GM23338 (cell line): Measurements from ENCODE around the gene EIF2D.

Experiments
- EZH2 ChIP-seq: fragments of 200-600 bp; sonication (generic); IDR thresholded peaks from one replicate; pipeline ENCODE4 v1.8.0; 2017; ENCODE audit warnings: antibody characterized with exemption, mild to moderate bottlenecking, low read depth; ENCODE audit not compliant: unreplicated experiment
- EZH2phosphoT487 ChIP-seq: fragments of 200-600 bp; sonication (generic); IDR thresholded peaks from one replicate; pipeline ENCODE4 v1.8.1; 2018; ENCODE audit warnings: antibody characterized with exemption; ENCODE audit not compliant: unreplicated experiment
- NANOG ChIP-seq: IDR thresholded peaks from 2 replicates; pipeline ENCODE4 v1.6.1; 2016; ENCODE audit warnings: antibody characterized with exemption, borderline replicate concordance
- POLR2AphosphoS5 ChIP-seq: IDR thresholded peaks from 2 replicates; pipeline ENCODE4 v1.6.1; 2016; ENCODE audit warnings: antibody characterized with exemption, low read depth
- ZNF114 ChIP-seq: fragments of 250-450 bp; sonication (Bioruptor Pico); IDR thresholded peaks from 2 replicates; pipeline ENCODE4 v1.5.0; 2020; ENCODE audit warnings: mild to moderate bottlenecking, moderate library complexity
- ZNF331 ChIP-seq: fragments of 250-450 bp; sonication (Bioruptor Pico); IDR thresholded peaks from 2 replicates; pipeline ENCODE4 v1.5.0; 2020; ENCODE audit warnings: low read depth, mild to moderate bottlenecking, moderate library complexity
- TF ChIP-seq, protein P1 (sequence below), 2 experiments: fragments of 200-600 bp in 1 of 2; sonication (generic) in 1 of 2; conservative IDR thresholded peaks; 2 replicates each; pipeline versions ENCODE4 v1.5.1 to v1.6.1; 2016 to 2017; ENCODE audit warnings: antibody characterized with exemption in 2 of 2, low read depth in 2 of 2, mild to moderate bottlenecking in 2 of 2, moderate library complexity in 1 of 2
- TF ChIP-seq, protein P2 (sequence below): IDR thresholded peaks from 2 replicates; pipeline ENCODE4 v1.6.1; 2016; ENCODE audit warnings: antibody characterized with exemption
- TF ChIP-seq, protein P3 (sequence below): IDR thresholded peaks from one replicate; pipeline ENCODE4 v1.6.1; 2018; ENCODE audit warnings: antibody characterized with exemption; ENCODE audit not compliant: unreplicated experiment

DNA sequence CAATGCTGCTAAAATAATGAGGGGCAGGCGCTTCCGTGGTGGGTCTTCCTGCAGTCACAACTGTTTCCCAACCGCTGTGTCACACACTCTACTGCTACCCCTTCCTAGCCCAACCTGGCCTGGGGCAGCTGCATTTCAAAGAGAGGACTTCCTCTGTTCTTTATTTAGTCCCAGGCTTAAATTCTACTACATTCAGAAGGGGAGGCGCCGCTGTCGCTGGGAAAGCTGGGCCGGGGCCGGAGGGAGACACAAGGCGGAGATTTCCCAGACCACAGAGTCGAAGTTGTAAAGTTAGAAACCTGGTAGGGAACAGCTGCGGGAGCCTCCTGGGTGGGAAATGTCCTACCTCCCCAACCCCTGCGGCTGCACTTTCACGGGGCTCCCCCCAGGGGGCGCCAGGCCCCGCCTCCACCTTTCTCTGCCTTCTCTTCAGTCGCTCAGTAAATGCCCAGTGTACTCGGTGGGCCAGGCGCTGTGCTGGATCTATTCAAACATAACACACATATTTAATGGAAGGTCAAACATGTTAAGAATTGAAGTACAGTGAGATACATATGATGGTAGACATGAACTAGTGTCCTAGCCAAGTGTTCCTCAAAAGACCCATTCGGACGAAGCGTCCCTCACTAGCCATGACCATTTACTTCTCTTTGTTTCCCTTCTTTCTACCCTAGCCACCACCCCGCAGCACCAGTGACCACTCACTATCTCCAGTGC lies 46.2 kb upstream of the EIF2D start:
- TF ChIP-seq, protein P1, sequence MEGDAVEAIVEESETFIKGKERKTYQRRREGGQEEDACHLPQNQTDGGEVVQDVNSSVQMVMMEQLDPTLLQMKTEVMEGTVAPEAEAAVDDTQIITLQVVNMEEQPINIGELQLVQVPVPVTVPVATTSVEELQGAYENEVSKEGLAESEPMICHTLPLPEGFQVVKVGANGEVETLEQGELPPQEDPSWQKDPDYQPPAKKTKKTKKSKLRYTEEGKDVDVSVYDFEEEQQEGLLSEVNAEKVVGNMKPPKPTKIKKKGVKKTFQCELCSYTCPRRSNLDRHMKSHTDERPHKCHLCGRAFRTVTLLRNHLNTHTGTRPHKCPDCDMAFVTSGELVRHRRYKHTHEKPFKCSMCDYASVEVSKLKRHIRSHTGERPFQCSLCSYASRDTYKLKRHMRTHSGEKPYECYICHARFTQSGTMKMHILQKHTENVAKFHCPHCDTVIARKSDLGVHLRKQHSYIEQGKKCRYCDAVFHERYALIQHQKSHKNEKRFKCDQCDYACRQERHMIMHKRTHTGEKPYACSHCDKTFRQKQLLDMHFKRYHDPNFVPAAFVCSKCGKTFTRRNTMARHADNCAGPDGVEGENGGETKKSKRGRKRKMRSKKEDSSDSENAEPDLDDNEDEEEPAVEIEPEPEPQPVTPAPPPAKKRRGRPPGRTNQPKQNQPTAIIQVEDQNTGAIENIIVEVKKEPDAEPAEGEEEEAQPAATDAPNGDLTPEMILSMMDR (conservative IDR thresholded peaks at IDR 0.05; ENCODE audit: low read depth in 2 of 2), result peak; percentile 86 to 95
- TF ChIP-seq, protein P2, sequence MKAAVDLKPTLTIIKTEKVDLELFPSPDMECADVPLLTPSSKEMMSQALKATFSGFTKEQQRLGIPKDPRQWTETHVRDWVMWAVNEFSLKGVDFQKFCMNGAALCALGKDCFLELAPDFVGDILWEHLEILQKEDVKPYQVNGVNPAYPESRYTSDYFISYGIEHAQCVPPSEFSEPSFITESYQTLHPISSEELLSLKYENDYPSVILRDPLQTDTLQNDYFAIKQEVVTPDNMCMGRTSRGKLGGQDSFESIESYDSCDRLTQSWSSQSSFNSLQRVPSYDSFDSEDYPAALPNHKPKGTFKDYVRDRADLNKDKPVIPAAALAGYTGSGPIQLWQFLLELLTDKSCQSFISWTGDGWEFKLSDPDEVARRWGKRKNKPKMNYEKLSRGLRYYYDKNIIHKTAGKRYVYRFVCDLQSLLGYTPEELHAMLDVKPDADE, result no peak
- TF ChIP-seq EZH2, result no peak
- no peak for TF ChIP-seq NANOG
- no peak for TF ChIP-seq ZNF331 (CRISPR knock-in tag)
- TF ChIP-seq POLR2AphosphoS5, result no peak
- TF ChIP-seq EZH2phosphoT487, result no peak
- TF ChIP-seq, protein P3, sequence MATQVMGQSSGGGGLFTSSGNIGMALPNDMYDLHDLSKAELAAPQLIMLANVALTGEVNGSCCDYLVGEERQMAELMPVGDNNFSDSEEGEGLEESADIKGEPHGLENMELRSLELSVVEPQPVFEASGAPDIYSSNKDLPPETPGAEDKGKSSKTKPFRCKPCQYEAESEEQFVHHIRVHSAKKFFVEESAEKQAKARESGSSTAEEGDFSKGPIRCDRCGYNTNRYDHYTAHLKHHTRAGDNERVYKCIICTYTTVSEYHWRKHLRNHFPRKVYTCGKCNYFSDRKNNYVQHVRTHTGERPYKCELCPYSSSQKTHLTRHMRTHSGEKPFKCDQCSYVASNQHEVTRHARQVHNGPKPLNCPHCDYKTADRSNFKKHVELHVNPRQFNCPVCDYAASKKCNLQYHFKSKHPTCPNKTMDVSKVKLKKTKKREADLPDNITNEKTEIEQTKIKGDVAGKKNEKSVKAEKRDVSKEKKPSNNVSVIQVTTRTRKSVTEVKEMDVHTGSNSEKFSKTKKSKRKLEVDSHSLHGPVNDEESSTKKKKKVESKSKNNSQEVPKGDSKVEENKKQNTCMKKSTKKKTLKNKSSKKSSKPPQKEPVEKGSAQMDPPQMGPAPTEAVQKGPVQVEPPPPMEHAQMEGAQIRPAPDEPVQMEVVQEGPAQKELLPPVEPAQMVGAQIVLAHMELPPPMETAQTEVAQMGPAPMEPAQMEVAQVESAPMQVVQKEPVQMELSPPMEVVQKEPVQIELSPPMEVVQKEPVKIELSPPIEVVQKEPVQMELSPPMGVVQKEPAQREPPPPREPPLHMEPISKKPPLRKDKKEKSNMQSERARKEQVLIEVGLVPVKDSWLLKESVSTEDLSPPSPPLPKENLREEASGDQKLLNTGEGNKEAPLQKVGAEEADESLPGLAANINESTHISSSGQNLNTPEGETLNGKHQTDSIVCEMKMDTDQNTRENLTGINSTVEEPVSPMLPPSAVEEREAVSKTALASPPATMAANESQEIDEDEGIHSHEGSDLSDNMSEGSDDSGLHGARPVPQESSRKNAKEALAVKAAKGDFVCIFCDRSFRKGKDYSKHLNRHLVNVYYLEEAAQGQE, result no peak
- TF ChIP-seq ZNF114 (CRISPR knock-in tag), result no peak
